Measurements from ENCODE around the gene RNF123. TPM values are rescaled to one million over a fixed set of nuclear protein-coding genes. Genes with fewer than 3 reads are reported as not detected.

The RNF123 gene
- total and polyA plus RNA-seq, 2 experiments from 2014 or later = 14.6 to 32.5 TPM

- TF ChIP-seq CTCF (conservative IDR thresholded peaks at IDR 0.05; ENCODE audit: low read depth in 2 of 2) (no peak), EZH2phosphoT487 (IDR thresholded peaks at IDR 0.05; ENCODE audit: unreplicated experiment) (no peak), CREB1 (CRISPR knock-in tag; IDR thresholded peaks at IDR 0.05; ENCODE audit: low read depth) (no peak), ZNF462 (CRISPR knock-in tag; IDR thresholded peaks at IDR 0.05) (no peak), ETS1 (IDR thresholded peaks at IDR 0.05) (no peak), NANOG (IDR thresholded peaks at IDR 0.05; ENCODE audit: borderline replicate concordance) (no peak), REST (IDR thresholded peaks at IDR 0.05; ENCODE audit: unreplicated experiment) (no peak), POLR2AphosphoS5 (IDR thresholded peaks at IDR 0.05; ENCODE audit: low read depth) (no peak), STAT1 (IDR thresholded peaks at IDR 0.05; ENCODE audit: unreplicated experiment) (no peak), ZNF331 (CRISPR knock-in tag; IDR thresholded peaks at IDR 0.05; ENCODE audit: low read depth) (no peak), JUNB (IDR thresholded peaks at IDR 0.05; ENCODE audit: unreplicated experiment) (no peak), EZH2 (IDR thresholded peaks at IDR 0.05; ENCODE audit: low read depth, unreplicated experiment) (no peak), ZNF114 (CRISPR knock-in tag; IDR thresholded peaks at IDR 0.05) (no peak)
- no peaks in the 10 kb centered on the region for H3K27me3 Mint-ChIP-seq (ENCODE audit: insufficient read depth, low read depth, poor library complexity)
- Histone ChIP-seq H3K9me2 (ENCODE audit: insufficient read depth) (no peaks in the 10 kb centered on the region), H3K4me2 (no peak overlapping the region), H3K4me3 (no peak overlapping the region), H4K20me1 (replicated peaks; ENCODE audit: insufficient read depth) (peaks cover 36% of the 10 kb centered on the region), H3K27ac (ENCODE audit: low read depth) (no peak overlapping the region; the same call in 1 of the 2 replicates), H3F3A (replicated peaks; ENCODE audit: low read depth) (0 out of 2 replicates have a peak, but pooled peaks cover 5% of the 10 kb centered on the region), H3K27me3 (ENCODE audit: insufficient read depth) (no peaks in the 10 kb centered on the region), H3K79me2 (replicated peaks; ENCODE audit: insufficient read depth) (peaks cover 90% of the 10 kb centered on the region), H3K36me3 (ENCODE audit: insufficient read depth) (no peaks in the 10 kb centered on the region), H2AFZ (no peak overlapping the region), H3K4me1 (ENCODE audit: insufficient read depth) (no peaks in the 10 kb centered on the region)
- H3K36me3 Mint-ChIP-seq (ENCODE audit: low read depth) = no peaks in the 10 kb centered on the region
- H3K4me3 Mint-ChIP-seq = no peak overlapping the region
- ATAC-seq = no peak; the same call in 2 of the 3 replicates
- peak; percentile 8 for DNase-seq (ENCODE audit: low spot score)
- no peaks in the 10 kb centered on the region for H3K9me3 Mint-ChIP-seq
- peaks cover 4% of the 10 kb centered on the region; the same call in 1 of the 3 replicates for H3K4me1 Mint-ChIP-seq
- H3K27ac Mint-ChIP-seq = no peak overlapping the region
Observed at GRCh38 chr3:49756036-49756435, 66.7 kb downstream of the RNF123 start.

All from GM23338 (cell line).